Midbrain (tissue), 1 donor: ENCODE data around the gene AGFG2.

Source experiments
- DNase-seq: peaks from one replicate; lab custom pipeline; 2025; lab: John Stamatoyannopoulos, UW

AGFG2 gene

DNA sequence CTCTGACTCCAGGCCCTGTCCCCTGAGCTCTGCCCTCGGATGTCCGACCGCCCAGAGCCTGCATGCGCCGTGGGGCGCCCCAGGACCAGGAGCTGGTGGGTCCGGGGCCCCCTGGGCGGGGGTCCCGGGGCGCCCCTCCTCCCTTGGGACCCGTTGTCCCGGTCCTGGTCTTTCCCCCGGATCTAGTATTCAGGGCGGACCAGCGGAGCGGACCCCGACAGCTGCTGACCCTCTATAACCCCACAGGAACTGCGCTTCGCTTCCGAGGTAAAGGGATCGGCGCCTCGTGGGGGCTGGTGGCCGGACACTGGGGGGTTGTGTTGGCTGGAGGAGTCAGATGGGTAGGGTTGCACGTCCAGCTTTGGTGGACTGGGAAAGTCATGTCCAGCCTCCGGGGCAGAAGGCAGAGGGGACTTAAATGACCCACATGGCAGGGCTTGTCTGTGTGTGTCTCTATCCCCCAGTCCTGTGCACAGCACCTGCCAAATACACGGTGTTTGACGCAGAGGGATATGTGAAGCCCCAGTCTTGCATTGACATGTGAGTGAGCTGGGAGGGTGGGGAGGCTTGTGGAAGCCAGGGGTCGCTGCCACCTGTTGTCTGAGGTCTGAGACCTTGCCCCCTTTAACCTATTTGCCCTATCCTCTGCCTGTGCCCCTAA, 73.9 kb downstream of the AGFG2 start:
- no peak for DNase-seq

DNA sequence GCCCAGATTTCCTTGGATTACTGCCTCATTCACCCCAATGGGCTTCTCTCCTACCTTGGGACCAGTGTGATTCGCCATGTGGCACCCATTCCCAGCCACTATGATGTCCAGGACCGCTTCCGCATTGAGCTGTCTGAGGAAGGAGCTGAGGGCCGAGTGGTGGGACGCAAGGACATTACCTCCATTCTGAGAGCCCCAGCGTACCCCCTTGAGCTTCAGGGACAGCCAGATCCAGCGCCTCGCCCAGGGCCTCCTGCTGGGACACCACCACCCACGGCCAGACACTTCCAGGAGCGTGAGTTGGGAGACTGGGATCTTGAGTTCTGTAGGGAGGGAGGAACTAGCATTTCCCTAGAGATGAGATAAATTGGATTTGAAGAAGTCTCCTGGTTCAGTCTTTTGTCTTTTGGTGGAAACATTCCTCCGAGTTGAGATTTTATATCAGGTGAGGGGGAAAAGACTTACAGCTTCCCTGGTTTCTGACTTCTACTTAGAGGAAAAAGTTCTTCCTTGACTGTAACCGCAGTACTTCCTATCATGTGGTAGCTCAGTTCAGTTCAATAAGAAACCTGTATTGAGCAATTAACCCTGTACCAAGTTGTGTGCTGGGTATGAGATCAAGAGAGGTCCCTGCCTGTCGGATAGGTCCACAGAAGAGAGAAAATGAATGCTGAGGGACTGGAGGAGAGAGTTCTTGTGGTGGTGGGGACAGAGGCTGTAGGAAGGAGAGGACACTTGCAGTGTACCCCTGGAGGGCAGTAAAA, 74.6 kb downstream of the AGFG2 start:
- DNase-seq, result no peak

DNA sequence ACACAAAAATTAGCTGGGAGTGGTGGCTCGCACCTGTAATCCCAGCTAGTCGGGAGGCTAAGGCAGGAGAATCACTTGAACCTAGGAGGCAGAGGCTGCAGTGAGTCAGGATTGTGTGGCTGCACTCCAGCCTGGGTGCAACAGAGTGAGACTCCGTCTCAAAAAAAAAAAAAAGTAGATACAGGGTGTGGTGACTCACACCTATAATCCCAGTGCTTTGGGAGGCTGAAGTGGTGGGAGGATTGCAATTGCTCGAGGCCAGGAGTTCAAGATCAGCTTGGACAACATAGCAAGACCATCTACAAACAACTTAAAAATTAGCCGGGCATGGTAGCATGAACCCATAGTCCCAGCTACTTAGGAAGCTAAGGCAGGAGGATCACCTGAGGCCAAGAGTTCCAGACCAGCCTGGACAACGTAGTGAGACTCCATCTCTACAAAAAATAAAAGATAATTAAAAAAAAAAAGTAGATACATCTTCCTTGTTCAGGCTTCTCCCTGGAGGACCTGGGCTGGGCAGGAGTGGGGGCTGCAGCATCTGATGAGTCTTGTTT, 75.4 kb downstream of the AGFG2 start:
- no peak for DNase-seq
